OCI-LY7 (cell line): Measurements from ENCODE around the gene TAS2R1.

Experiments used
- CTCF ChIP-seq: fragments of 200-600 bp; sonication (generic); conservative IDR thresholded peaks from 2 replicates; pipeline ENCODE4 v1.5.1; 2014; ENCODE audit warnings: mild to moderate bottlenecking, antibody characterized with exemption, low read length, moderate library complexity, mixed read lengths
- EZH2phosphoT487 ChIP-seq: fragments of 200-600 bp; sonication (generic); IDR thresholded peaks from 2 replicates; pipeline ENCODE4 v1.6.1; 2018; ENCODE audit warnings: low read depth, borderline replicate concordance, mild to moderate bottlenecking, mixed run types, antibody characterized with exemption, low read length, moderate library complexity, mixed read lengths

GRCh38 chr5:9667906-9668305, 37.8 kb upstream of the TAS2R1 start:
- no peak for TF ChIP-seq CTCF
- no peak for TF ChIP-seq EZH2phosphoT487
